GM19240 (cell line): Measurements from ENCODE around the gene ERCC6L2.

Experiments
- DNase-seq: peaks from one replicate; pipeline ENCODE4 v3.0.0; 2011; ENCODE audit warnings: low spot score; ENCODE audit not compliant: insufficient read length

The ERCC6L2 gene

DNA sequence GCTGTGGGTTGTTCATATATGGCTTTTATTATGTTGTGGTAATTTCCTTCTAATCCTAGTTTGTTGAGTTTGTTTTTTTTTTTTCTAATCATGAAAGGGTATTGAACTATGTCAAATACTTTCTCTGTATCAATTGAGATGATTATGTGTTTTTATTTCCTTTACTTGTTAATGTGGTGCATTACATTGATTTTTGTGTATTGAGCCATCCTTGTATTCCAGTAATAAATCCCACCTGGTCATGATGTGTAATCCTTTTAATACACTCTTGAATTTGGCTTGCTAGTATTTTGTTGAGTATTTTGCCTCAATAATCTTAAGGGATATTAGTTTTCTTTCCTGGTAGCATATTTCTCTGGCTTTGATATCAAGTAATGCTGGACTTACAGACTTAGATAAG lies 13.1 kb upstream of the ERCC6L2 start:
- no peak for DNase-seq

DNA sequence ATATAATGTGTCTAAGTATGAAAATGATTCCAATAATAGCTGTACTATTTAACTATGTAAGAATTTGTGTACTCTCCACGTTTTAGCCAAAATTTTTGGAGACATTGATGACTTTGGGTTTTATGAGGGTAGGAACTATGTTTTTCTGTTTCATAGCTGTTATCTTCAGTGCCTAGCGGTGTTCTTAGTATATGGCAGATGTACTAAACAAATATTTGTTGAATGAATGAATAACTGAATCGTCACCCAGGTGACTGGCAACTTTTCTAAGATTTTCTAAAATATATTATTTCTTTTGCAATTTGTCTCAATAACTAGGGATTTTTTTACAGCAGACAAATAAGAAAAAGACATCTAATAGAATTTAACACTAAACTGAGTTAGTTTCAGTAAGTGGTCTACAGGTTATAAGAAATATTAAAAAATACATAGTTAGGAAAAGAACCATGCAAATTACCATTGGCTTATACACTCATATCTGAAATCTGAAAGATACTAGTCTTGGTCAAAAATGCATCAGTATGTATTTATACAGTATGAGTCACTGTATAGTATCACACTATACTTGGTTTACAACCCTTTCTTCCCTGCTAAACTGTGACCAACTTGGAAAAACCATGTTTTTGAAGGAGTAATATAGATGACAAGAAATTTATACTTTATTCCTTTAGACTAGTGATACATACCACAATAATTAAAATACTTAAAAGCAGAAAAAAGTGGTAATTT lies 10.5 kb upstream of the ERCC6L2 start:
- no peak for DNase-seq

DNA sequence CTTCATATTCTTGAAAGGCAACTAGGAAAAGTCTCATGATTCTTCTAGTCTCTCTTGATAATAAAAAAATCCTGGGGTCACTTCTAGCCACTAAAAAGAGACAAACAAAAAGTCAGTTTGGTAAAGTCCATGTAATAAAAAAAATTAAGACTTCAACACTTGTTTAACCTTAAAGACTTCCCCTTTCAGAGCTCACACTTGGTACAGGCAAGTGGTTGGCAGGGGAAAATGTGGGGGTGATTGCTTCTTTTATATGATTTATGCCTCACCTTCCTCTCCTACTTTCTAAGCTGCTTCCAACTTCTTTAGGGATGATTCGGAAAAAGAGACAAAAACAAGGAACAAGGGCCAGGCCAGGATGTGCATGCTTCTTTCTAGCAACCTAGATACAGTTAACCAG lies 5.1 kb upstream of the ERCC6L2 start:
- no peak for DNase-seq

DNA sequence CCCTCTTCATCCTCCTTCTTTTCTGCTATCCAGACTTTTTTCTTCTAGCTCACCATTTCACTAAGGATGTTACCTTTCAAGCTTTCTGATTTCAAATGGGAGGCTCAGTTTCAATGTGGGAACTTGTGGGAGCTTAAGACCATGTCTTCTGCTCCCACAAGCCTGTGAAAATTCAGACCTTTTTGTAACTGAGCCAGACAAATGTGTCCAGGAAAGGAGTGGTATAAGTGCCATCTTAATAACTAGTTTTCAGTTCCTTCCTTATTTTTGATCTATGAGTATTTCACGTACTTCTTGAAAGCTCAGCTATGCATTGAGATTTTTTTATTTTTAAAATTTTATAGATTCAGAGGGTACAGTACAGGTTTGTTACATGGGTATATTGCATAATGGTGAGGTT lies 4.6 kb upstream of the ERCC6L2 start:
- DNase-seq = no peak

DNA sequence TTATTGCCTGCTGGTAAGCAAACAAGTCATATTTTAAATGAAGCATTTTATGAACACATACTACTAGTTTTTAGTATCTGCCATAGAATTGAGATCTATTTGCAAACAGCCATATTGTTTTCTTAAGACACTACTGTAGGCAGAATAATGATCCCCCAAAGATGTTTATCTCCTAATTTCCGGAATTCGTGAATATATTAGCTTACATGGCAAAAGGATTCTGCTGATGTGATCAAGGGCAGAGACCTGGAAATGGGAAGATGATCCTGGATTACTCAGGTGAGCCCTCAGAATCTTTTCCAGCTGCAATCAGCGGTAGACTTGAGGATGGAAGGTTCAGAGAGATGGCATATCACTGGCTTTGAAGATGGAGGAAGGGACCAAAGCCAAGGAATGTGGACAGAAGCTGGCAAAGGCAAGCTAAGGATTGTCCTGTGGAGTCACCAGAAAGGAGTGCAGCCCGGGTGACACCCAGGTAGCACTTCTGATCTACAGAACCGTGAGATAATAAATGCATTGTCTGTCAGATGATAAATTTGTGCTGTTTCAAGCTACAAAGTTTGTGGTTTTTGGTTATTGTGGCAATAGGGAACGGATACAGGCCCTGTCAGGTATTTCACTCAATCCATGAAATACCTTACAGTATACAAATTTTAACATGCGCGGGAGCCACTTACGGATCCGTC lies 1.0 kb upstream of the ERCC6L2 start:
- DNase-seq = no peak

DNA sequence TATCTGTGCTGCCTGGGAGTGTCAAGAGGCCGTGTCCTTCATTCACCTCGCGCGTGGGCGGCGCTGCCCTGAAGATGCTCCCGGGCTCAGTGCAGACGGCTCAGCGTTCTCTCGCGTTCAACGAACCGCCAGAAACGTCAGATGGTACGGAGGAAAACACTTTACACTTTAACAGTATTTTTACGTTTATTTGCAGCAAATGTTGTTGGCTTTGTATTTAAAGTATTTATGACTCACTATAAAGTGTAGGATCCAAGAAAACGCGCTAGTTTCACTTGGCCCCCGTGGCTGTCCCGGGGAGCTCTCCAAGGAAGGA lies 544 bp upstream of the ERCC6L2 start:
- no peak for DNase-seq

DNA sequence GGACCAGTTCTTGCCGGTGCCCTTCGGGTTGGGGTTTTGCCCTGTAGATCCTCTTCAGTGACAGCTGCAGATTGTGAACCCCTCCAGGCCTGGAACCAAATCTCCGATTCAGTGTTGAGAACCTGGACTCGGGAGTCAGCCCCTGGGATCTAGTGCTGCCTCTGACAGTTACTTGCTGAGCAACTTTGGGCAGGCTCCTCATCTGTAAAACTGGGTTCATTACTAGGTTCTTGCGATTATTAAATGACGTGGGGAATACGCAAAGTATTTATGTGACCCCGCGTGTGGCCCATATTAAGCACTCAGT lies 600 bp downstream of the ERCC6L2 start:
- DNase-seq = no peak

DNA sequence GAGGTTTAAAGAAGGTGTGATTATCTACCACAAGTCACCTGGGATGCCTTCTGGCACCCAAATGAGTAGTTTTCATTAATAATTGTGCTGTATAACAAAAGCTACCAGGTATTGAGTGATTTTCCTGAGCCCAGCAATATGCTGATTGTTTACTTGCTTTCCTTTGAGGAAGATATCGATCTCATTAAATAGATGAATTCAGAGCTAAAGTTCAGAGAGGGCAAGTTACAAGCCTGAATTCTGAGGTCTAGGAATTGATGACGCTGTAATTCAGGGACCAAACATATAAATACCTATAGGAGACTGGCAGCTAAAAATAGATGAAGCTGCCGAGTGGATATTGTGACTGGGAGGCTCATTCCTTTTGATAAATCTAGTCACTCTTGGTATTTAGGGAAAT lies 1.1 kb downstream of the ERCC6L2 start:
- no peak for DNase-seq

DNA sequence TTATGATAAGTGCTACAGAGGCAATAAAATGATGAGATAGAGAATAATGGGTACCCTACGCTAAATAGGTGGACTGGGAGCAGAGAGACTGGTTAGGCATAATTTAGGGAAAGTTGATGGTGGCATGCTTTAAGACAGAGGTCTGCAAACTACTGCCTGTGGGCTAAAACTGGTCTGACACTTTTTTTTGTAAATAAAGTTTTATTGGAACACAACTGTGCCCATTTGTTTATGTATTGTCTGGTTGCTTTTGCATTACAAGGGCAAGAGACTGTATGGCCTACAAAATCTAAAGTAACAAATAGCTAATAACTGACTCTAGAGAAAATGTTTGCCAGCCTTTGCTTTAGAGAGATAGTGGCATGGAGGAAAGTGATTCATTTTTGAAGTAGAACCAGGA lies 2.5 kb downstream of the ERCC6L2 start:
- DNase-seq = no peak

DNA sequence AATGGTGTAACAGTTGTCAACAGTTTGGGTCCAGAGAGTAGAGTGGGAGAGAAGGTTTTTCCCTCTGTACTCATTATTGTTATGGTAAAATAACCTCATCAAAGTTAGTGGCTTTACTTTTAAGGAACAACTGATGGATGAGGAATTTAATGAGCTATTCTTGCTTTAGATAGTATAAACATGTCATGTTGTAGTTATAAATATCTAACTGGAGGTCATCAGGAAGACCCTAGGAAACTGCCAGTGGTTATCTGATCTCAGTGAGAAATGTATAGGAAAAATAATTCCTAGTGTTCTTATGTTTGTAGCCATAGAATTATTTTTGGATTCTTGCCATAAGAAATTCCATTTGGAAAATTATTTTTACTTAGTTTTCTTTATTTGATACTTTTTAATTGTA lies 4.1 kb downstream of the ERCC6L2 start:
- no peak for DNase-seq

DNA sequence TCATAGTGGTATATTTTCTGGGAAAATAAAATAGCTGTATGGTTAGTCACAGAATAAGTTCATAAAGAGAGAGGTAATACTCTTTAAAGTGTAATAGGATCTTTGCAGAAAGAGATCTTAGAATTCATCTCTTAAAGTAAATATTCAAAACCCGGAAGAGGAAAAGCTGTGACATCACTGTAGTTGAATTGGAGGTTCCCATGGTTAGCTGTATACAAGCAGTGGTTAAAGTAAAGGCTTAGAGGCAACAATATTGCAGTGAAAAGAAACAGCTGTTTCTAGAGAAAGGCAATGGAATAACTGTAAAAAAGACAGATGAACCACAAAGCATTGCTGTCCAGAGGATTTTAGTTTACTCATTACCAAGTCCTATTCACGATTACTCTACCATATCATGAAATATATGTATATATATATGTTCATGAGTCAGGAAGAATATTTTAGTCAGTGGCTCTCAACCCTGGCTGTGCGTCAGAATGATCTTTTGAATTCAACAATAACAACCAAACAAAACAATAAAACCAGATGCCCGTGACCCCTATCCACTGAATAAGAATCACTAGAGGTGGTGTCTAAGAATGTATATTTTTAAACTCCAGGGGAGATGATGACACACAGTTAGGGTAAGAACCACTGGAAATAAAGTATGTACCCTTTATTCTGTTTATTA lies 4.7 kb downstream of the ERCC6L2 start:
- DNase-seq = no peak

DNA sequence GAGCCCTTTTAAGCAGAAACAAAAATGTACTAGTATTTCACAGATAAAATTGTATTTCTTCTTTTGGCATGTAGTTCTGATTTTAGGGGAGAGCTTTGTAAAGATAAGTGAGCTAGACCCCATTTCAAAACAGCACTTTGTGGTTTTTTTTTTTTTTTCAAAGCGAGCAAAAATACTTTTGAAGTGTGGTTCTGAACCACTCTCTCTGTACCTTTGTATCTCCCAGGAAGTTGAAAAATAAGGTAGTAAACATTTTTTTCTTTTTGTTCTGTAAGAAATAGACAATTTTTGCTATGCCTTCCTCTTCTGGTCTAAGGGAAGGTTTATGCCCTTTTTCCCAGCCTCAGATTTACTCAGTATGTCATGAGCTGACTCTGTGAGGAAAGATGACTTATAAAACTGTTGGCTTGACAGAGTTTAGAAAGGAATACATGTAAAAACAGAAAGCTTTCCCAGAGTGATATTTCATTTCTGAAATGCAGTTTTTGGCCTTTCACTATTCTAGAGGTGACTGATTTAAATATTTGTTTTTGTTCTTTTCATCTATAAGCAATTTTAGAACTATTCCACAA lies 12.5 kb downstream of the ERCC6L2 start:
- DNase-seq = no peak

DNA sequence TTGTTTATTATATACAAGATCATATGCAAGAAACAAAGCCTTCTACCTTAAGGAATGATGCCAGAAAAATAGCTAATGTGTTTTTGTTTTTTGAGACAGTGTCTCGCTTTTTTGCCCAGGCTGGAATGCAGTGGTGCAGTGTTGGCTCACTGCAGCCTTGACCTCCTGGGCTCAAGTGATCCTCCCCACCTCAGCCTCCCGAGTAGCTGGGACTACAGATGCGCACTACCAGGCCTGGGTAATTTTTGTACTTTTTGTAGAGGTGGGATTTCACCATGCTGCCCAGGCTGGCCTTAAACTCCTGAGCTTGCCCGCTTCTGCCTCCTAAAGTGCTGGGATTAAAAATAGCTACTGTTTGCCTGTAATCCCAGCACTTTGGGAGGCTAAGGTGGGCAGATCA lies 15.1 kb downstream of the ERCC6L2 start:
- no peak for DNase-seq

DNA sequence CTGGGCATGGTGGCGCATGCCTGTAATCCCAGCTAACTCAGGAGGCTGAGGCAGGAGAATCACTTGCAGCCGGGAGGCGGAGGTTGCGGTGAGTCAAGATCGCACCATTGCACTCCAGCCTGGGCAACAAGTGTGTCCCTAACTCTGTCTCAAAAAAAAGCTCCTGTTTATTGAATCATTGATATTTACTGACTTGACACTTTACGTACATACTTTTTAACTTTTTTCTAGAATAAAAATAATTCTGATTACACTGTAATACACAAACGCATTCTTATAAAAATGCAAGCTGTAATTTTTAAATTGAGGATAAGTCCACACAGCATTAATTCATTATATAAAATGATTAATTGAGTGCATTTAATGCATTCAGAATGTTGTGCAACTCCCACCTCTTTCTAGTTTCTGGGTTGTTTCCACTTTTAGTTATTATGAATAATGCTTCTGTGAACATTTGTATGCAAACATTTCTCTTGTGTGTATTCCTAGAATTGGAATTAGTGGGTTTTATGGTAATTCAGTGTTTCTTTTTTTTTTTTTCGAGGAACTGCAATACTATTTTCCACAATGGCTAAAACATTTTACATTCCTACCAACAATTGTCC lies 15.7 kb downstream of the ERCC6L2 start:
- DNase-seq = no peak

DNA sequence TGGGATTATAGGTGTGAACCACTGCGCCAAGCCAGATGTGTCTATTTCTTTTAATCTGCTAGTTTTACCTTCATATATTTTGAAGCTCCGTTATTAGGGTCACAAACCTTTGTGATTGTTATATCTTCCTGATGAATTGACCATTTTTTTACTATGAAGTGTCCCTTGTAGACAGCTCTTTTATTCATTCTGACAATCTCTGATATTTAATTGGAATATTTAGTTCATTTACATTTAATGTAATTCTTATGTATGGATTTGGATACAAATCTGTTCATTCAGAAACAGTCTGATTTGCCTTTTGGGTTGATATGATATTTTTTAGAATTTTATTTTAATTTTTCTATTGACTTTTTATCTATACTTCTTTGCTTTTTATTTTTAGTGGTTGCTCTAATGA lies 17.2 kb downstream of the ERCC6L2 start:
- DNase-seq = no peak

DNA sequence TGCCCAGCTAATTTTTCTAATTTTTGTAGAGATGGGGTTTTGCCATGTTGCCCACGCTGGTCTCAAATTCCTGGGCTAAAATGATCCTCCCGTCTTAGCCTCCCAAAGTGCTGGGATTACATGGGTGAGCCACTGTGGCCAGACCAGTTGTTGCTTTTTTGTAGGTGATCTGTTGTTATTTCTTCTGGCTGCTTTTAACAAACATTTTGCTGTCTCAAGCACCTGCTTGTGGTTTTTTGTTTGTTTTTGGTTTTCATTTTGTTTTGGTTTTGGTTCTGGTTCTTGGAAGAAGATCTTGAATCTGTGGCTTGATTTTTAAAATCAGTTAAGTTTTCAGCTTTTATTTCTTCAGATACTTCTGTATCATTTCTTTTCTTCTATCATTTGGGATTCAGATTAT lies 21.1 kb downstream of the ERCC6L2 start:
- DNase-seq = no peak

DNA sequence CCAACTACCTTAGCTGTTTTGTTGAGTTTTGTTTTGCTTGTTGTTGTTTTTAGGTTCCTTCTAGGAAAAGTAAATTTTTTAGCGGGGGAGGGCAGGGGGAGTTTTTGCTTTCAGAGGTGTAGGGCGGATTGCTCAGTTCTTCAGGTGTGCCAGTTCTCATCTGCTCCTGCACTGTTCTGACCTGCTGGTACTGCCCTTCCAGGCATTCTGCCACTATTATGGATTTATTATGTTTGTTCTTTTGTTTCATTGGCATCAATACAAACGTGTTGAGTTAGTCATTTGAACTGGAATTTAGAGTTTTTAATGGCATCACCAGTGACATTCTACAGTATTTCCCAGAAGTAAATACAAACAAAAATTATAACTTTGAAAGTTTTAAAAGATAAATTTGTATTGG lies 26.0 kb downstream of the ERCC6L2 start:
- DNase-seq = no peak

DNA sequence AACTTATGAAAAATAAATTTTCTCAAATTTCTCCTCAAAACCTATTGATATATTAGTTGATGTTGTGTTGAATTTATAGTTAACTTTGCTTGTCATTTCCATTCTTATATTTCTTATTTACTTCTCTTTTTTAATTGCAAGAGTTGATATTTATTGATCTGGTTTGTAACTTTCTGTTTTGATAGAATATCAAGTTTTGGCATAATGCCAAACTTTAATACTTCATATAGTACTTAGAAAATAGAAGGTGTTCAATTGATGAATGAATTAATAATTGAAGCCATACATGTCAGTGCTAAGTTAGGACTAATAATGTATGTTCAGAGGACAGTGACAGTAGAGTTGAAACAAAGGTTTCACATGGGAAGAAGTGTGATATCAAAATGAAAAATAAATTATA lies 27.9 kb downstream of the ERCC6L2 start:
- DNase-seq = no peak

DNA sequence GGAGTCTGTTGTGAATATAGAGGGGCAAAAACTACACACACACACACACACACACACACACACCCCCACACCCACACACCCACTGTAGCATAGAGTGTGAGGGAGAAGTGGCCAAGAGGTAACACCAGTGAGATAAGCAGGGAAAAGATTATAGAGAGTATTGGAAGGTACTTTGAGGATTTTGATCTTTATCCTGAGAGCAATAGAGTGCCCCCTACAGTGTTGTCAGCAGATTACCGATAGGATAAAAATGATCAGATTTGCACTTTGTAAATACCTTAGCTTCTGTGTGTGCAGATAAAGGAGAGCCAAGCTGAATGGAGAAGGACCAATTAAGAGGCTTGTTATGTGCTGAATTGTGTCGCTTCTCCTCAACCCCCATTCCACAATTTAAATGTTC lies 32.3 kb downstream of the ERCC6L2 start:
- DNase-seq = no peak

DNA sequence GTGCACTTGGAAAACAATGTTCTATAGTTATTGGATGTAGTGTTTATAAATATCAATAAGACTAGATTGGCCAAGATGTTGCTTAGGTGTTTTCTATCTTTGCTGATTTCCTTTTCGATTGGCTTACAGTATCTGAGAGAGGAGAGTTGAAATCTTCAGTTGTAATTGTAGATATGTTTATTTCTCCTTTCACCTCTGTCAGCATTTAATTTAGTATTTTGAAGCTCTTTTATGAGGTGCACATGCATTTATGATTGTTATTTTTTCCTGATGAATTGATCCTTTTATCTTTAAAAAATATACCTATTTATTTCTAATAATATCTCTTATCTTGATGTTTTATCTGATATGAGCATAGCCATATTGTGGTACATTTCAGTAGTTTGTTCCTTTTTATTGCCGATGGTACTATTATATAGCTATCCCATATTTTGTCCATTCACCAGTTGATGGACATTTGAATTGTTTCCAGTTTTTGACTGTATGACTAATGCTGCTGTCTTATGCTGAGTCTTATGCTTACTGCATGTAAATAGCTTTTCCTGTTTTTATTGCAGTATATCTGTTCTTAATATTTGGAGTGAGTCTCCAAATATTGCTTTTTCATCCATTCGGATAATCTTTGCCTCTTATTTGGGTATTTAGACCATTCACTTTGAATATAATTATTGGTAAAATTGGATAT lies 34.7 kb downstream of the ERCC6L2 start:
- DNase-seq = no peak

DNA sequence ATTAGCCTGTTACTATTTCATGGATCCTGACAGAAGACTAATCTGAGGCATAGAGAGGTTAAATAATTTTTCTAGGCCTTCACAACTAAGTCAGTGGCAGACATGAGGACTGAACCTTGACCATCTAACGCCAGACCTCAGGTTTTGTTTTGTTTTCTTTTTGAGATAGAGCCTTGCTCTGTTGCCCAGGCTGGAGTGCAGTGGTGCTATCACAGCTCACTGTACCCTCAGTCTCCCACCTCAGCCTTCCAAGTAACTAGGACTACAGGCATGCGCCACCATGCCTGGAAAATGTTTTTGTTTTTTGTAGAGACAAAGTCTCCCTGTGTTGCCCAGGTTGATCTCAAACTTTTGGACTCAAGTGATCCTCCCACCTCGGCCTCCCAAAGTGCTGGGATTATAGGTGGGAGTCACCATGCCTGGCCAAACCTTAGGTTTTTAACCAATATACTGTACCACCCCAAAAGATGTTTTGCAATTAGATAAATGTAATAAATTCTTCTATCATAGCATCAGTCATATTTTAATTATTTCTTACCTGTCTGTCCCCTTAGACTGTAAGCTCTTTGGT lies 35.4 kb downstream of the ERCC6L2 start:
- no peak for DNase-seq
